ENCODE measurements around the gene DOHH.

GRCh38 chr19:3526507-3527237 is 26.2 kb upstream of the DOHH start:
- TF ChIP-seq, protein P1, sequence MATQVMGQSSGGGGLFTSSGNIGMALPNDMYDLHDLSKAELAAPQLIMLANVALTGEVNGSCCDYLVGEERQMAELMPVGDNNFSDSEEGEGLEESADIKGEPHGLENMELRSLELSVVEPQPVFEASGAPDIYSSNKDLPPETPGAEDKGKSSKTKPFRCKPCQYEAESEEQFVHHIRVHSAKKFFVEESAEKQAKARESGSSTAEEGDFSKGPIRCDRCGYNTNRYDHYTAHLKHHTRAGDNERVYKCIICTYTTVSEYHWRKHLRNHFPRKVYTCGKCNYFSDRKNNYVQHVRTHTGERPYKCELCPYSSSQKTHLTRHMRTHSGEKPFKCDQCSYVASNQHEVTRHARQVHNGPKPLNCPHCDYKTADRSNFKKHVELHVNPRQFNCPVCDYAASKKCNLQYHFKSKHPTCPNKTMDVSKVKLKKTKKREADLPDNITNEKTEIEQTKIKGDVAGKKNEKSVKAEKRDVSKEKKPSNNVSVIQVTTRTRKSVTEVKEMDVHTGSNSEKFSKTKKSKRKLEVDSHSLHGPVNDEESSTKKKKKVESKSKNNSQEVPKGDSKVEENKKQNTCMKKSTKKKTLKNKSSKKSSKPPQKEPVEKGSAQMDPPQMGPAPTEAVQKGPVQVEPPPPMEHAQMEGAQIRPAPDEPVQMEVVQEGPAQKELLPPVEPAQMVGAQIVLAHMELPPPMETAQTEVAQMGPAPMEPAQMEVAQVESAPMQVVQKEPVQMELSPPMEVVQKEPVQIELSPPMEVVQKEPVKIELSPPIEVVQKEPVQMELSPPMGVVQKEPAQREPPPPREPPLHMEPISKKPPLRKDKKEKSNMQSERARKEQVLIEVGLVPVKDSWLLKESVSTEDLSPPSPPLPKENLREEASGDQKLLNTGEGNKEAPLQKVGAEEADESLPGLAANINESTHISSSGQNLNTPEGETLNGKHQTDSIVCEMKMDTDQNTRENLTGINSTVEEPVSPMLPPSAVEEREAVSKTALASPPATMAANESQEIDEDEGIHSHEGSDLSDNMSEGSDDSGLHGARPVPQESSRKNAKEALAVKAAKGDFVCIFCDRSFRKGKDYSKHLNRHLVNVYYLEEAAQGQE (IDR thresholded peaks at IDR 0.05; ENCODE audit: insufficient read depth in 1 of 2, low read depth in 2 of 2, low read length in 1 of 2) = no peak
- TF ChIP-seq CTCF (IDR thresholded peaks at IDR 0.05) (no peak; the same call in 1 of the 2 replicates), POLR2AphosphoS5 (IDR thresholded peaks at IDR 0.05; ENCODE audit: low read depth, low read length) (no peak)

Data from Panc1 (cell line).